M059J (cell line): ENCODE data around the gene RPRD1B. TPM values are rescaled to one million over a fixed set of nuclear protein-coding genes. Genes with fewer than 3 reads are reported as not detected.

Experiments
- DNase-seq: peaks from one replicate; pipeline ENCODE4 v3.0.0-alpha.2; 2012; ENCODE audit warnings: low read depth
- total RNA-seq: library from RNA; depleted of rRNA; stranded (reverse); fragments of >200 nt; shearing (Covaris generic); gene quantifications from 2 replicates; pipeline ENCODE4 v1.2.3, GENCODE V29; 2014

The RPRD1B gene
- total RNA-seq, 1 experiment from 2014 or later: 35.5 TPM

- DNase-seq: no peak
These were observed 2.8 kb downstream of the RPRD1B start for GRCh38 chr20:38036366-38036765.

GRCh38 chr20:38040276-38040675 lies 6.7 kb downstream of the RPRD1B start:
- no peak for DNase-seq

GRCh38 chr20:38043512-38044300 lies 10.2 kb downstream of the RPRD1B start:
- peak; percentile 95 for DNase-seq

GRCh38 chr20:38044685-38045084 lies 11.1 kb downstream of the RPRD1B start:
- no peak for DNase-seq

- DNase-seq: no peak
These were observed 13.0 kb downstream of the RPRD1B start for GRCh38 chr20:38046572-38046971.

GRCh38 chr20:38049800-38050199 lies 16.3 kb downstream of the RPRD1B start:
- peak; percentile 93 for DNase-seq

- DNase-seq: peak; percentile 41
These were observed 17.1 kb downstream of the RPRD1B start for GRCh38 chr20:38050686-38051085.

- DNase-seq: no peak
These were observed 19.3 kb downstream of the RPRD1B start for GRCh38 chr20:38052870-38053269.

GRCh38 chr20:38054647-38055046 lies 21.1 kb downstream of the RPRD1B start:
- DNase-seq: no peak

GRCh38 chr20:38055294-38055693 lies 21.7 kb downstream of the RPRD1B start:
- no peak for DNase-seq

GRCh38 chr20:38055848-38056247 lies 22.3 kb downstream of the RPRD1B start:
- DNase-seq: no peak

- peak; percentile 83 for DNase-seq
These were observed 23.9 kb downstream of the RPRD1B start for GRCh38 chr20:38057351-38057972.

GRCh38 chr20:38059832-38060231 lies 26.3 kb downstream of the RPRD1B start:
- no peak for DNase-seq

GRCh38 chr20:38060536-38060935 lies 27.0 kb downstream of the RPRD1B start:
- DNase-seq: peak; percentile 32

- DNase-seq: no peak
These were observed 27.6 kb downstream of the RPRD1B start for GRCh38 chr20:38061109-38061508.

- no peak for DNase-seq
These were observed 29.3 kb downstream of the RPRD1B start for GRCh38 chr20:38062890-38063289.

GRCh38 chr20:38063911-38064530 lies 30.5 kb downstream of the RPRD1B start:
- no peak for DNase-seq

- DNase-seq: no peak
These were observed 32.3 kb downstream of the RPRD1B start for GRCh38 chr20:38065764-38066375.

GRCh38 chr20:38066969-38067716 lies 33.6 kb downstream of the RPRD1B start:
- DNase-seq: no peak

GRCh38 chr20:38067717-38068365 lies 34.3 kb downstream of the RPRD1B start:
- DNase-seq: no peak

GRCh38 chr20:38072898-38073297 lies 39.4 kb downstream of the RPRD1B start:
- DNase-seq: no peak
